ENCODE data around the gene LHX5. TPM values are rescaled to one million over a fixed set of nuclear protein-coding genes. Genes with fewer than 3 reads are reported as not detected.

The LHX5 gene
- total RNA-seq, 1 donor from 2014 or later: not detected

- DNase-seq: no peak
- ATAC-seq (ENCODE audit: poor library complexity): no peak
- intact Hi-C loops (cut with DNase I): loop anchor here (10.0 kb wide), 1 partner anchor 241 kb away; the partner anchor contains the start of genes DDX54 and RITA1
These were observed 45.7 kb downstream of the LHX5 start for GRCh38 chr12:113425960-113426453.

- ATAC-seq (ENCODE audit: poor library complexity): peak; percentile 53
- peak; percentile 72 for DNase-seq
- intact Hi-C loops (cut with DNase I): loop anchor here (5.0 to 10.0 kb wide), 2 partner anchors 113 to 240 kb away; partner anchors contain the start of genes DDX54 and RITA1
These were observed 46.5 kb downstream of the LHX5 start for GRCh38 chr12:113424915-113425823.

- intact Hi-C loops (cut with DNase I): loop anchor here (5.0 to 10.0 kb wide), 2 partner anchors 112 to 240 kb away; partner anchors contain the start of genes DDX54 and RITA1
- DNase-seq (no peak), ATAC-seq (ENCODE audit: poor library complexity) (no peak)
These were observed 47.2 kb downstream of the LHX5 start for GRCh38 chr12:113424456-113424855.

- ATAC-seq (ENCODE audit: poor library complexity): no peak
- no peak for DNase-seq
- intact Hi-C loops (cut with DNase I): loop anchor here (5.0 to 10.0 kb wide), 2 partner anchors 111 to 238 kb away; partner anchors contain the start of genes DDX54 and RITA1
These were observed 48.6 kb downstream of the LHX5 start for GRCh38 chr12:113422886-113423669.

- intact Hi-C loops (cut with DNase I): loop anchor here (5.0 to 10.0 kb wide), 2 partner anchors 110 to 237 kb away; partner anchors contain the start of genes DDX54 and RITA1
These were observed 49.4 kb downstream of the LHX5 start, which contains the start of gene SDSL for GRCh38 chr12:113422030-113422885. Gene SDSL, plus strand, starts transcription at chr12:113422380. Its CDS starts 5,603 bp downstream, at chr12:113427983.

GRCh38 chr12:113420996-113421595, 50.6 kb downstream of the LHX5 start:
- ATAC-seq (ENCODE audit: poor library complexity) (no peak), DNase-seq (no peak)
- intact Hi-C loops (cut with DNase I): loop anchor here (5.0 to 10.0 kb wide), 2 partner anchors 109 to 236 kb away; partner anchors contain the start of genes DDX54 and RITA1

More at GRCh38 chr12:113422030-113422885, 49.4 kb downstream of the LHX5 start, which contains the start of gene SDSL:
- ATAC-seq (ENCODE audit: poor library complexity) (peak; percentile 88), DNase-seq (peak; percentile 72)

- DNase-seq: no peak
- ATAC-seq (ENCODE audit: poor library complexity): peak; percentile 5
- intact Hi-C loops (cut with DNase I): no loop called here
These were observed 53.3 kb downstream of the LHX5 start for GRCh38 chr12:113418213-113418879.

- DNase-seq: no peak
- ATAC-seq (ENCODE audit: poor library complexity): peak; percentile 46
- intact Hi-C loops (cut with DNase I): no loop called here
These were observed 55.4 kb downstream of the LHX5 start for GRCh38 chr12:113416091-113416754.

- no peak for DNase-seq
- ATAC-seq (ENCODE audit: poor library complexity): no peak
- intact Hi-C loops (cut with DNase I): no loop called here
These were observed 57.1 kb downstream of the LHX5 start for GRCh38 chr12:113414519-113415038.

GRCh38 chr12:113413488-113413939, 58.2 kb downstream of the LHX5 start:
- intact Hi-C loops (cut with DNase I): no loop called here
- peak; percentile 58 for ATAC-seq (ENCODE audit: poor library complexity)
- no peak for DNase-seq

Other genes starting within 250 kb of the LHX5 start
- 12.3 TPM for gene SLC8B1, start 136.8 kb downstream of the LHX5 start, total RNA-seq
- 40.2 TPM for gene PLBD2, start 113.3 kb downstream of the LHX5 start, total RNA-seq
- gene SDS, start 68.0 kb downstream of the LHX5 start, total RNA-seq: not detected
- 6.3 TPM for gene SDSL, start 49.5 kb downstream of the LHX5 start, total RNA-seq

Data from Right ventricle myocardium superior (tissue), 1 donor.